Psoas muscle (tissue), 8 donors: Measurements from ENCODE around the gene SPECC1. TPM values are rescaled to one million over a fixed set of nuclear protein-coding genes. Genes with fewer than 3 reads are reported as not detected.
"Not testable (repeated sequence)": the region's sequence is repeated elsewhere in the genome, so short reads cannot be mapped to it uniquely, and the experiment has no call there.

ENCODE experiments used
- ATAC-seq, 4 donors: fragments of 200-7000 bp; cut with Tn5 transposase; one replicate each; pipeline ENCODE4 v1.9.1; 2020; ENCODE audit warnings: moderate library complexity in 3 of 4, mild to moderate bottlenecking in 2 of 4
- DNase-seq, 2 donors: peaks; one replicate each; pipeline ENCODE4 v3.0.0-alpha.2; 2020
- H3K27ac ChIP-seq: fragments of 200-600 bp; one replicate; pipeline ENCODE4 v1.8.0; 2022
- H3K27me3 ChIP-seq, 3 donors: fragments of 200-600 bp in 1 of 3; one replicate each; pipeline versions ENCODE4 v1.6.1 to v1.8.0; 2013 to 2022; ENCODE audit warnings: low read length in 2 of 3, mild to moderate bottlenecking in 2 of 3, moderate library complexity in 1 of 3; ENCODE audit not compliant: insufficient read depth in 3 of 3
- H3K36me3 ChIP-seq, 2 donors: fragments of 200-600 bp in 1 of 2; one replicate each; pipeline versions ENCODE4 v1.6.1 to v1.8.0; 2013 to 2022; ENCODE audit warnings: low read depth in 1 of 2, mild to moderate bottlenecking in 1 of 2, moderate library complexity in 1 of 2; ENCODE audit not compliant: insufficient read depth in 1 of 2
- H3K4me1 ChIP-seq: fragments of 200-600 bp; one replicate; pipeline ENCODE4 v1.8.0; 2022
- H3K4me3 ChIP-seq: fragments of 200-600 bp; one replicate; pipeline ENCODE4 v1.8.0; 2022; ENCODE audit warnings: mild to moderate bottlenecking
- H3K9me3 ChIP-seq: fragments of 200-600 bp; one replicate; pipeline ENCODE4 v1.8.0; 2022
- CTCF ChIP-seq: fragments of 200-600 bp; IDR thresholded peaks from one replicate; pipeline ENCODE4 v1.8.0; 2022; ENCODE audit warnings: antibody characterized with exemption
- WGBS, 3 donors: extraction: QIAGEN DNeasy Blood & Tissue Kit; methylation state at CpG; one replicate each; pipeline versions ENCODE4 v1.1.6 to v1.1.7; 2013; 5-methylcytosine and 5-hydroxymethylcytosine counted together
- intact Hi-C, 2 donors: fragments of 100-400 bp; cut with DNase I; formaldehyde crosslinking; loops; one replicate each; pipeline versions ENCODE4 v1.11.0 to v1.14.2; 2022
- polyA plus RNA-seq, 3 donors: library from polyadenylated mRNA; stranded (reverse); fragments of 200-250 nt; gene quantifications; one replicate each; pipeline ENCODE4 v1.2.3, GENCODE V29; 2013
- total RNA-seq, 4 donors: library from RNA; stranded (reverse); fragmentation: NEBNext Ultra II Directional in 2 of 4; extraction: Animal tissue kit (Norgen Biotek cat#: 25700) in 2 of 4; gene quantifications; one replicate each; pipeline versions ENCODE4 v1.2.1 to v1.2.4, GENCODE V29; 2021 to 2023
- donor health status: healthy with polysubstance abuse.
- donor health status: DM: no; HTN: no; CAD: no; lungs with moderate emphysema.
- donor health status: Bipolar disorder and iron deficiency.
- donor health status: healthy.
- donor health status: DM: yes; HTN: yes; CAD: no.
- donor health status: DM: no; HTN: no; CAD: no.
- donor health status: DM: no; HTN: no; CAD: no.
- donor health status: DM: yes; HTN: yes; CAD: no.

Gene SPECC1
- total and polyA plus RNA-seq, 7 donors, result 2.0 to 11.3 (median 4.7) TPM

GRCh38 chr17:20073055-20073979, 64.2 kb downstream of the SPECC1 start:
- Histone ChIP-seq H3K36me3 (no peaks in the 10 kb centered on the region), H3K4me1 (no peaks in the 10 kb centered on the region)
- intact Hi-C loops, result no loop called here

GRCh38 chr17:20074001-20074400, 64.8 kb downstream of the SPECC1 start:
- ATAC-seq (peak in 1 of 4 donors; percentile 44), DNase-seq (no peak)
- 46 to 47% (median 46%) methylated on average over 7 of the region's 7 CpGs for WGBS, 3 donors
- no peaks in the 10 kb centered on the region for H3K36me3 ChIP-seq
- peak overlapping the region; percentile 51 for H3K4me3 ChIP-seq
- no peaks in the 10 kb centered on the region for H3K4me1 ChIP-seq
- TF ChIP-seq CTCF, result no peak
- peak overlapping the region; percentile 30 for H3K27ac ChIP-seq
- no peaks in the 10 kb centered on the region for H3K9me3 ChIP-seq
- intact Hi-C loops, result no loop called here
- H3K27me3 ChIP-seq, result no peaks in the 10 kb centered on the region

More at GRCh38 chr17:20073055-20073979, 64.2 kb downstream of the SPECC1 start:
- Histone ChIP-seq H3K9me3 (no peaks in the 10 kb centered on the region), H3K27ac (peak overlapping the region; percentile 30), H3K27me3 (no peaks in the 10 kb centered on the region), H3K4me3 (peak overlapping the region; percentile 51)
- peak; percentile 51 to 72 for DNase-seq
- no peak for TF ChIP-seq CTCF
- ATAC-seq, result peak in 2 of 4 donors; percentile 42 to 69
- 54 to 57% (median 56%) methylated on average over 14 of the region's 14 CpGs for WGBS, 3 donors

- intact Hi-C loops, result no loop called here
Observed at GRCh38 chr17:20074489-20074888, 65.3 kb downstream of the SPECC1 start.

GRCh38 chr17:20076137-20076536, 67.0 kb downstream of the SPECC1 start:
- ATAC-seq, H3K4me1 ChIP-seq: not testable (repeated sequence)

More at GRCh38 chr17:20074489-20074888, 65.3 kb downstream of the SPECC1 start:
- Histone ChIP-seq H3K4me1 (no peaks in the 10 kb centered on the region), H3K4me3 (peak overlapping the region; percentile 51), H3K36me3 (no peaks in the 10 kb centered on the region), H3K27me3 (no peaks in the 10 kb centered on the region), H3K27ac (no peak overlapping the region), H3K9me3 (no peaks in the 10 kb centered on the region)
- ATAC-seq (no peak), DNase-seq (no peak)
- WGBS, 3 donors, result 51 to 63% (median 63%) methylated on average over 3 of the region's 3 CpGs
- TF ChIP-seq CTCF, result no peak

GRCh38 chr17:20077978-20078685, 69.0 kb downstream of the SPECC1 start:
- ATAC-seq, result no peak
- H3K4me1 ChIP-seq, result no peaks in the 10 kb centered on the region
- no peak for DNase-seq
- WGBS, 3 donors, result 71 to 76% (median 71%) methylated on average over 3 of the region's 3 CpGs
- H3K27ac ChIP-seq, result no peak overlapping the region
- H3K36me3 ChIP-seq, result no peaks in the 10 kb centered on the region
- no peaks in the 10 kb centered on the region for H3K9me3 ChIP-seq
- H3K27me3 ChIP-seq, result no peaks in the 10 kb centered on the region
- TF ChIP-seq CTCF, result no peak
- intact Hi-C loops, result no loop called here
- no peak overlapping the region for H3K4me3 ChIP-seq

More at GRCh38 chr17:20076137-20076536, 67.0 kb downstream of the SPECC1 start:
- H3K4me3 ChIP-seq, result peak overlapping the region; percentile 28
- DNase-seq, H3K9me3 ChIP-seq, H3K27me3 ChIP-seq, H3K27ac ChIP-seq, intact Hi-C loops, H3K36me3 ChIP-seq: not testable (repeated sequence)
- 83 to 92% (median 89%) methylated on average over 3 of the region's 3 CpGs for WGBS, 3 donors
